Esophagus muscularis mucosa (tissue), 4 donors: Measurements from ENCODE around the gene ELL2.

ENCODE experiments used
- EP300 ChIP-seq: sonication (generic); formaldehyde crosslinking; IDR thresholded peaks from one replicate; pipeline ENCODE4 v1.6.1; 2017; ENCODE audit warnings: antibody characterized with exemption
- POLR2A ChIP-seq: fragments of 450-650 bp; IDR thresholded peaks from one replicate; pipeline ENCODE4 v1.6.1; 2017; ENCODE audit warnings: antibody characterized with exemption, moderate library complexity, mild to moderate bottlenecking, low read depth
- POLR2AphosphoS5 ChIP-seq, 2 donors: sonication (generic); formaldehyde crosslinking; IDR thresholded peaks; one replicate each; pipeline ENCODE4 v1.6.1; 2017; ENCODE audit warnings: antibody characterized with exemption in 2 of 2
- TF ChIP-seq, protein P1 (sequence below), 3 experiments: fragments of 200-600 bp in 2 of 3; fragments of 450-650 bp in 1 of 3; sonication (generic) in 2 of 3; IDR thresholded peaks; one replicate each; pipeline ENCODE4 v1.5.1; 2017 to 2019; ENCODE audit warnings: antibody characterized with exemption in 3 of 3, mild to moderate bottlenecking in 2 of 3, moderate library complexity in 1 of 3

DNA sequence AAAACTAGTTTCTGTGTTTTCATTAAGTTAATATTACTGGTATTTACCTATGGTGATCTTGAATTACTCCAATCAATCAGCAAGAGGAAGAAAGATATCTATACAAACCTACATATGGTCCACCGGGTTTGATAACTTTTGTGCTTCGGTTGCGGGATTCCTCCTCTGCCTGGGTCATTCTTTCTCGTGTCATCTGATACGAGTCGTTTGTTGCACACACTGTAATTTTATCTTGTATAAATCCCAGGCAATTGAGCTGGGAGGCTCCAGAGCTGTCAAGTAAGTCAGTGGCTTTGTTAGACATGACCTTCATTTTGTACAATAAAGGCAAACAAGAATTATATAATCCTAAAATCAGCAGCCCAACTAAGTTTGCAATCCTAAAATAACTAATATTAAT is 48.0 kb downstream of the ELL2 start:
- TF ChIP-seq, protein P1, sequence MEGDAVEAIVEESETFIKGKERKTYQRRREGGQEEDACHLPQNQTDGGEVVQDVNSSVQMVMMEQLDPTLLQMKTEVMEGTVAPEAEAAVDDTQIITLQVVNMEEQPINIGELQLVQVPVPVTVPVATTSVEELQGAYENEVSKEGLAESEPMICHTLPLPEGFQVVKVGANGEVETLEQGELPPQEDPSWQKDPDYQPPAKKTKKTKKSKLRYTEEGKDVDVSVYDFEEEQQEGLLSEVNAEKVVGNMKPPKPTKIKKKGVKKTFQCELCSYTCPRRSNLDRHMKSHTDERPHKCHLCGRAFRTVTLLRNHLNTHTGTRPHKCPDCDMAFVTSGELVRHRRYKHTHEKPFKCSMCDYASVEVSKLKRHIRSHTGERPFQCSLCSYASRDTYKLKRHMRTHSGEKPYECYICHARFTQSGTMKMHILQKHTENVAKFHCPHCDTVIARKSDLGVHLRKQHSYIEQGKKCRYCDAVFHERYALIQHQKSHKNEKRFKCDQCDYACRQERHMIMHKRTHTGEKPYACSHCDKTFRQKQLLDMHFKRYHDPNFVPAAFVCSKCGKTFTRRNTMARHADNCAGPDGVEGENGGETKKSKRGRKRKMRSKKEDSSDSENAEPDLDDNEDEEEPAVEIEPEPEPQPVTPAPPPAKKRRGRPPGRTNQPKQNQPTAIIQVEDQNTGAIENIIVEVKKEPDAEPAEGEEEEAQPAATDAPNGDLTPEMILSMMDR (IDR thresholded peaks at IDR 0.05): no peak
- TF ChIP-seq POLR2AphosphoS5 (IDR thresholded peaks at IDR 0.05) (no peak), POLR2A (no peak), EP300 (no peak)
